ENCODE results near the gene CKMT1B.
"Not testable (repeated sequence)": the region's sequence is repeated elsewhere in the genome, so short reads cannot be mapped to it uniquely, and the experiment has no call there.

CKMT1B gene

DNA sequence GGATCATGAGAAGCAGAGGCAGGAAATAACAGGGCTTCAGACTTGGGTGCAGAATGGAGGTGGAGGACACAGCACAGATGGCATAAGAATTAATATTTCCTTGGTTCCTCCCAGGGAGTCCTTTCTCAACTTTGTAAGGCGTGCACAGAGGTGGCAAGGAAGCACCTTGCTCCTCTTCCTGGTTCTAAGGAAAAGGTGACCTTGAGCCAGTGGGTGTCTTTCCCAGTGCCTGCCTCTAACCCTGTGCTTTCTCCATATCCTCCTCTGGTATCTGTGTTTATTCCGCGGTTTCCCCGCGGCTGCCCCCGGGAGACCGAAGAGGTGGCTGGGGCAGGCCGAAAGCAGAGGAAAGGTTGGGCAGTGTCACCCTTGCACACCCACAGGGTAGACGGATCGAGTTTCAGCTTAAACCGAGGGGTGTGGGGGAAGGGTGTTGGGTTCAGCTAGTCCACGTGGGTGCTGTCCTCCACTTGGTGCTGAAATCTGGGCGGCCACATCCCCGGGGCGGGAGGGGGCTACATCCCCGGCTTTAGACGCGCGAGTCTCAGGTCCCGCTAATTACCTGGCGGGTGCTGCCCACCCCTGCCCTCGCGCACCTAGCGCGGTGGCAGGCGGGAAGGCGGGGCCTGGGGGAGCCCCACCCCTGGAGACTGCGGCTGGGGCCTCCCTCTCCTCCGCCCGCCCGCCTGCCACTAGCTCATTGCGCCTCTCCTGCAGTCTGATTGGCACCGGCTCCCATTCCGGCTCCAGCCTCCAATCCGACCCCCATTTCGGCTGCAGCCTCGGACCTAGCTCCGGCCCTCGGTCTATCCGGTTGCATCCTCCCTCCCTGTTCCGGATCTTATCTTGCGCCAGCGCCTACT, at the start of gene CKMT1B:
Gene CKMT1B (plus strand): TSS at position 700 of the 863 bp plus-strand sequence. CDS start 192 bp downstream, outside the sequence.
- not testable (repeated sequence) for DNase-seq (ENCODE audit: low read depth)

DNA sequence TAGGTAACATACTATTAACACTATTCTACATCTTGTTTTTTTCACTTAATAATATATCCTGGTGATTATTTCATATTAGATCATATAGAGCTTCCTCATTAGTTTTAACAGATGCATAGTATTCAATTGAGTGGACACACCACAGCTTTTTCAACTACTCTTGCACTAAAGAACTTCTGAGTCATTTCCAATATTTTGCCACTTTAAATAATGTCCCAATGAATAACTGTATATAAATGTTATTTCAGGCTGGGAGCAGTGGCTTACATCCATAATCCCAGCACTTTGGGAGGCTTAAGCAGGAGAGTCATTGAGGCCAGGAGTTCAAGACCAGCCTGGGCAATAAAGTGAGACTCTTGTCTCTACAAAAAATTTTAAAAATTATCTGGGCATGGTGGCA, 49.6 kb upstream of the CKMT1B start:
- DNase-seq (ENCODE audit: low read depth): no peak

DNA sequence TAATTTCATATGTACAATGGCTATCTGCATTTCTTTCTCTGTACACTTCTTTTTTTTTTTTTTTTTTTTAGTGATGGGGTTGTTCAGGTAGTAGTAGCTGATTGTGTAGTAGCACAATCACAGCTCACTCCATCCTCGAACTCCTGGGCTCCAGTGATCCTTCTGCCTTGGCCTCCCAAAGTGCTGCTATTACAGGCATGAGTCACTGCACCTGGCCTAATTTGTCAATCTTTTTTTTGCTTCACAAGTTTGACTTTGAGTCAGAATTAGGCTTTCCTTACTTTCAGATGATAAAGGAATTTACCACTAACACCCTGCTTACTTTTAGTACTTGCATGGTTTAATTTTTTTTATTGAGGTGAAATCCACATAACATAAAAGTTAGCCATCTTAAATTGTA, 48.4 kb upstream of the CKMT1B start:
- no peak for DNase-seq (ENCODE audit: low read depth)

DNA sequence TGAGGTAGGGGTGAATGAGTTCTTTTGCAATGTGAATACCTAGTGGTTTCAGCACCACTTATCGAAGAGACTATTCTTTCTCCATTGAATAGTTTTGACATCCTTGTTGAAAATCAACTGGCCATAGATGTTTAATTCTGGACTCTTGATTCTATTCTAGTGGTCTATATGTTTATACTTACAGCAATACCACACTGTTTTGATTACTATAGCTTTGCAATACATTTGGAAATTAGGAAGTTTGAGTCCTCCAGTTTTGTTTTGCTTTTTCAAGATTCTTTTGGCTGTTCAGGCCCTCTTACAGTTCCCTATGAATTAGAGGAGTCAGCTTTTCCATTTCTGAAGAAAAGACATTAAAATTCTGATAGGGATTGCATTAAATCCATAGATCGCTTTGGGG, 46.3 kb upstream of the CKMT1B start:
- DNase-seq (ENCODE audit: low read depth): no peak

DNA sequence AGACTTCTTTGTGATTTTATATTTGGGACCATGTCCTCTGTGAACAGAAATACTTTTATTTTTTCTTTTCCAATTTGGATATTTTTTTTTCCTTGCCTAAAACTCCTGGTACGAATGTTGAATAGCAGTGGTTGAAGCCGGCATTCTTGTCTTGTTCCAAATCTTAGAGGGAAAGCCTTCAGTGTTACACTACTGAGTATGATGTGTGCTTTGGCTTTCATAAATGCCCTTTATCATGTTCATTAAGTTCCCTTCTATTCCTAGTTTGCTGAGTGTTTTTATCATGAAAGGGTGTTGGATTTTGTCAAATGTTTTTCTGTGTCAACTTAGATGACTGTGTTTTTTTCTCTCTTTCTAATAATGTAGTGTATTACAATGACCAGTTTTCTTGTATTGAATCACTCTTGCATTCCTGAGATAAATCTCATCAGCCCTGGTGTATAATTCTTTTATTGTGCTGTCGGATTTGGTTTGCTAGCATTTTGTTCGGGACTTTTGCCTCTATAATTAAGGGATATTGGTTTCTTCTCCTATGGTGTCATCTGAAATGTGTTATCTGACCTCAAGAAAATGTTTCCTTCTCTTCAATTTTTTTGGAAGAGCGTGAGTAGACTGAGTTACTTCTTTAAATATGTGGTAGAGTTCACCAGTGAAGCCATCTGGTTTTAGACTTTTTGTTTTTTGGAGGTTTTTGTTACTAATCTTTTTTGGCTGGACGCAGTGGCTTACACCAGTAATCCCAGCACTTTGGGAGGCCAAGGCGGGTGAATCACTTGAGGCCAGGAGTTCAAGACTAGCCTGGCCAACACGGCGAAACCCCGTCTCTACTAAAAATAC, 43.1 kb upstream of the CKMT1B start:
- DNase-seq (ENCODE audit: low read depth): no peak

DNA sequence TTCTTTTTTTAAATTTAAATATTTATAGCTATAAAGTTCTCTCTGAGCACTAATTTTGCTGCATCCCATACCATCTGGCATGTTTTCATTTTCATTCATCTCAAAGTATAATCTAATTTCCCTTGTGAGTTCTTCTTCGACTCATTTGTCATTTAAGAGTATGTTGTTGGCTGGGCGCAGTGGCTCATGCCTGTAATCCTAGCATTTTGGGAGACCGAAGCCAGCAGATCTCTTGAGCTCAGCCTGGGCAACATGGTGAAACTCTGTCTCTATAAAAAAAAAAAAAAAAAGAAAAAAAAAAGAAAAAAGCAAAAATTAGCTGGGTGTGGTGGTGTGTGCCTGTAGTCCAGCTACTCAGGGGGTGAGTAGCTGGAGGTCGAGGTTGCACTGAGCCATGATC, 41.6 kb upstream of the CKMT1B start:
- no peak for DNase-seq (ENCODE audit: low read depth)

DNA sequence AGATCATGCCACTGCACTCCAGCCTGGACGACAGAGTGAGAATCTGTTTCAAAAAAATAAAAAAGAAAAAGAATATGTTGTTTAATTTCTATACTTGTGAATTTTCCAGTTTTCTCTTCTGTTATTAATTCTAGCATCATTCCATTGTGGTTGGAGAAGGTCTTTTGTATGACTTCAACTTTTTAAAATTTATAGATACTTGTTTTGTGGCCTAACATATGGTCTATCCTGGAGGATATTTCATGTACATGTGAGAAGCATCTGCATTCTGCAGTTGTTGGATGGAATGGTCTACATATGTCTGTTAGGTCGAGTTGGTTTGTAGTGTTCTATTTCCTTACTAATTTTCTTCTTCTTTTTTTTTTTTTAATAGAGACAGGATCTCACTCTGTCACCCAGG, 40.8 kb upstream of the CKMT1B start:
- no peak for DNase-seq (ENCODE audit: low read depth)

DNA sequence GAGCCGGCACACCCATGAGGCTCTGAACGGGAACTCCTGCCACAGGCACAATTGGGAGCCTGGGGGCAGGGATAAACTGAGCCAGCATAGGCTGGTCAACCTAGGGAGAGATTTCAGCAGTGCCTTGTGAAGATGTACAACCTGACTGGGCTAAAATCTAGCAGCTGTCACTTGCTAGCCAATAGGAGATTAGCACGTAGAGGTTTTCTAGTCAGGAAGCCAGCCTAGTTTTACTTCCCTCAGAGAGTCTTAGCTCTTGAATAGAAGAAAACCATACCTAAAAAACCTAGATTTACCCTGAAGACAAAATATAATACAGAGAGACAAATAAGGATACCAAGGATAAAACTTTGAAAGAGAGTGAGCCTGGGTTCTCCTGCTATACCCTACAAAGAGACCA, 31.1 kb upstream of the CKMT1B start:
- not testable (repeated sequence) for DNase-seq (ENCODE audit: low read depth)

DNA sequence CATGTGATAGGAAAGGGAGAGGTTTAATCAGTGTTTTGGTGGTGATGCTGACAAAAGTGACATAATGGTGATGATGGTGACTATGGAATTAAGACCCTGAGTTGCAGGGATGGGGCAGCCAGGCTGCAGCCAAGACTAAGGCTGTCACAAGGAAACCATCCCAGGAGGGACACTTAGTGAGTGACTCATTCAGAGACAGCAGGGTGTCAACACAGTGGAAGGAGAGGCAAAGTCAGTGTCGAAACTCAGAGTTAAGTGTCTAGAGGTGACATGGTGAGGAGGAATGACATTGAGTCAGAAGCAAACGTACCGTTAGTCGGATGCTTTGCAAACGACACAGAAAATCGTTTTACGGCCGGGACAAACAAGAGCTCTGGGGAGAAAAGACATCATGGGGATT, 30.0 kb upstream of the CKMT1B start:
- not testable (repeated sequence) for DNase-seq (ENCODE audit: low read depth)

DNA sequence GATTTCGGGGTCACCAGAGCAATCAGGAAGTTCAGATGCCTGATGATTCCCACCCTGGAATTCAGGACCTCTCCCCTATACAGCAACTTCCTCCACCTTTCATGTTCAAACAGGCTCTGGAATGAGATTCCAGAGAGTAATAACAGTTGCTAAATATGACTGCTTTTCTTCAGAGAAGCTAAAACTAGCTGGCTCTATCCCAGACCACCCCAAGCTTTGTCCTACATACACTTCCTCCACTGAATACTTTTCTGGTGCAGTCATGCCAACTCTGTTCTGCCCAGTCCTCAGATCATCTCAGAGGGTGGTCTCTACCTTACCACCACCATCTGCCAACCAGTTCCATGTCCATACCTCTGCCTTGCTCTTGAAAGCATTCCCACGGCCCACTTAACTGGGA, 27.2 kb upstream of the CKMT1B start:
- DNase-seq (ENCODE audit: low read depth): not testable (repeated sequence)

DNA sequence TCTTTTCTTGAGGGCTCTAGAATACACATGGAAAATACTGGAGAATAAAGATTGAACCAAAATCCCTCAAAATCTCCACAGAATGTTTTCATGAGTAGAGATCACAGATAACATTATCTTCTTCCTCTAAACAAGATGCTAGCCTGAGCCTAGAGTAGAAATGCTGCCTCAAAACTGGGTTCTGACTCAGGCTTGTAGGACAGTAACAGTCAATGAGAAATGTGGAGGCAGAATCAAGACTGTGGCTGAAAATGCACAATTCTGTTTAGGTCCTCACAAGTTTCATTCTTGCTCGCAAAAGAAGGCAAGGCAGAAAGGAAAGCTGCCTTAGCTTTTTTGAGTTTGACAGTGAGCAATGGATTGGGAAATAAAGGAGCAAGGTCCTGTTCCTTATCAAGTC, 19.2 kb upstream of the CKMT1B start:
- not testable (repeated sequence) for DNase-seq (ENCODE audit: low read depth)

DNA sequence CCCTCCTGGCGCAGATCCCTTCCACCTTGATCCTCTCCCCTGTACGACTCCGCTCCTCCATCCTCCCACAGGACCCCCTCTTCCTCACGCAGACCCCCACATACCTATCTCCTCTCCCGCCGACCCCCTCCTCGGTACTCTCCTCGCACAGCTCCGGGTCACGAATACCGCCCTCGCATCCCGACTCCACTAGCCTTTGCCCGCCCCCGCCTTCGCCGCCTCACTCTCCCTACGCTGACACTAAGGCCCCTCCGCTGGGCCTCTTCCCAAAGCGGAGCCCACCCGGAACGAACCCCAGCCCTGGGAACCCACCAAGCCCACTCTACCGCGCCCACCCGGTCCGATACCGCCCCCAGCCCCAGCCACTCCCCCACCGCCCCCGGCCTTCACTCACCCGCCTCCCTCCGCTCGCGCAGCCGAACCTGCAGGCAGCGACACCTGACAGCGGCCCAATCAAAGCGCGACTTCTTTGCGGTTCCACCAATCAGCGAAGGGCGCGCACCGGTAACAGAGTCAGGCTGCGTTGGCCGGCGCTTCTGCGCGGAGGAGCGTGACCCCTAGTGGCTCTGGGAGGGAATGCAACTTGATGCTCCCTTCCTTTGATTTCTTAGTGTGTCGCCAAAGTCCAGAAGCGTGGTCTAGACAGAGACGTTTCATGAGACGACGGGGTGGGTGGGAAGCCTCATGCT, 3.9 kb upstream of the CKMT1B start, which contains the start of gene PPIP5K1:
Gene PPIP5K1 (minus strand): TSS at position 431 of the 689 bp plus-strand sequence. CDS start 5,704 bp downstream, outside the sequence.
- not testable (repeated sequence) for DNase-seq (ENCODE audit: low read depth)

DNA sequence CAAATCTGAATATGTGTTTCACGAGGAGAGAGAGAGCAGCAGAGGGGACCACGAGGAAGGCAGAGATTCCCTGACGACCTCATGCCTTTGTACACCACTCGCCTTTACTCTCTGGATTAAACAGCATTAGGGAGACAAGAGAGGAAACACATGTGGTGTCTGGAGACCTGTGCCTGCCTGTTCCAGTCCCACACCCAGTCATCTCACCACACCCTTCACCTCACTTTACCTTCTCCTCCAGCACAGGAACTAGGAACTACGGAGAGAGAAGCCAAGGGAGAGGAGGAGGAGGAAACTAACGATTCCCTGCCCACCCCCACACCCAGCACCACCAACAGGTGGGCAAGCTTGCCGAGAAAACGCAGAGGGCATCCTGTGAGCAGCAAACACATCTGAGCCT, 986 bp upstream of the CKMT1B start:
- DNase-seq (ENCODE audit: low read depth): not testable (repeated sequence)

DNA sequence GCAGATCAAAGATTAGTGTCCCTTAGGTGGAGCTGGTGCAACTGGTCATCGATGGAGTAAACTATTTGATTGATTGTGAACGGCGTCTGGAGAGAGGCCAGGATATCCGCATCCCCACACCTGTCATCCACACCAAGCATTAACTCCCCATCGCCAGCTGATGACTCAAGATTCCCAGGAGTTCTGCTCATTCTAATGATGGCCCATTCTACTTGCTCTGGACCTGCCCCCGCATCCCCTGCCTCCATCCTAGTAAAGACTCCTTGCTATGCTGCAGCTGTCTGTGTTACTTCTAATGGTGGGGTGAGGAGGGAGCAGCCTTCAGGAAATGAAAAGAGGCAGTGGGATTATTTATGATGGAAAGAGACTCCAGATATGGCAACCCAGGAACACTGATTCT, 5.3 kb downstream of the CKMT1B start:
- DNase-seq (ENCODE audit: low read depth): not testable (repeated sequence)

DNA sequence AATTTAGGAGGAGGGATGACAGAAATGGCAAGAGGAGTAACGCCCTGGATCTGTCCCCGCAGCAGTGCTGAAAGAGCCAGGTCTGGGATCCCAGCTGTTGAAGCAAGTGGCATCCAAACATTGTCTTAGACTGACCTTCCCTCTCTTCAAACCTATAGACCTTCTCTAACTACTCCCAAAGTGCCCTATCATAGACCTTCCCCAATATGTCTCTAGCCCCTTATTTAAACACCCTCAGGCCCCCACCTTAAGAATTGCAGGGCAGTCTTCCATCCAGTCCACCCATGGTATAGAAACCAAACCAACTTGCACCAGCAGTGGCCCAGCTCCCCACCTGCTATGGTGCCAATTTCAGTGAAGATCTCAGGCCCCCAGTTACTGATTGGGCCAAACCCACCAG, 6.4 kb downstream of the CKMT1B start:
- not testable (repeated sequence) for DNase-seq (ENCODE audit: low read depth)

DNA sequence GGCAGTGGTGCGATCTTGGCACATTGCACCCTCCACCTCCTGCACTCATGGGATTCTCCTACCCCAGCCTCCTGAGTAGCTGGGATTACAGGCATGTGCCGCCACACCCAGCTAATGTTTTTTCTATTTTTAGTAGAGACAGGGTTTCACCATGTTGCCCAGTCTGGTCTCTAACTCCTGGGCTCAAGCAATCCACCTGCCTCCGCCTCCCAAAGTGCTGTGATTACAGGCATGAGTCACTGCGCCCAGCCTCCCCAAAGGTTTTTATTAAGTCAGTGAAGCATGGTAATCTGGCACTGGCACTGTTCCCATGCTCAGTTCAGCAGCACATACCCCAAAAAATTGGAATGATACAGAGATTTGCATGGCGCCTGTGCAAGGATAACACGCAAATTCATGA, 8.4 kb downstream of the CKMT1B start:
- not testable (repeated sequence) for DNase-seq (ENCODE audit: low read depth)

DNA sequence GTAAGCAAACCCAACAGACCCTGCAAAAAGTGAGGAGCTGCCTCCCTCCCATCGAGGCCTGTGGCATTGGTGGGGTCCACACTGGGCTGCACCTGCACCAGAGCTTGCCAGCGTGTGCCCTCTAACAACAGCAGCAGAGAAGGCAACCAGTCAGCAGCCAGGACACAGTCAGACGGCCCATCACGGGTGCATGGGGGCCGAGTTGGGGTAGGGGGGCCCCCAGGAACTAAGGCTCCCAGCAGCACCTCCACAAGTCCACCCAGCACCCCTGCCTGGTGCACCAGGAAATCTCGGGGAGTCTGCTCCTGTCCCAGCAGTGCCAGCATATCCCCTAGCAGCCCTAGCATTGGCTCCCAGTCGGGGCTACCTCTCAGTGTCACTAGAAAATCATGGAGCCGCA, 23.9 kb downstream of the CKMT1B start:
- DNase-seq (ENCODE audit: low read depth): not testable (repeated sequence)

DNA sequence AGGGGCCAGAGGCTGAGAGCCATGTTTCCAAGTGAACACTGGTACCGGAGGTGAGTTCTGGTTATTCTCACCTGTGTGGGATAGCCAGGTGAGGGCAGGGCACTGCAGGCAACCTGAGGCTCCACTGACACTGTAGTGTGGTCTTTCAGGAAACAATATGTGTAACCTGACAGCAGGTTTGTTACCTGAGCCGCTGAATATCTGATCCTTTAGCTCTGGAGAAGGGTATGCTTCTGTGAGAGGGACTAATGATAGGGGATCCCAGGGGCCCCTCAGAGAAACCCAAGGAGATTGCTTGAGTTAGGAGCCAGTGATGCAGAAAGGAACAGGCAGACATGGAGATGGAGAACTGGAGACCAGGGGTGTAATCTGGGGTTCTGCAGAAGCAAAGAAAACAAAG, 24.9 kb downstream of the CKMT1B start, which contains the start of gene STRC:
Gene STRC (minus strand): TSS at position 101 of the 400 bp plus-strand sequence. CDS start 78 bp downstream, at position 23.
- DNase-seq (ENCODE audit: low read depth): not testable (repeated sequence)

DNA sequence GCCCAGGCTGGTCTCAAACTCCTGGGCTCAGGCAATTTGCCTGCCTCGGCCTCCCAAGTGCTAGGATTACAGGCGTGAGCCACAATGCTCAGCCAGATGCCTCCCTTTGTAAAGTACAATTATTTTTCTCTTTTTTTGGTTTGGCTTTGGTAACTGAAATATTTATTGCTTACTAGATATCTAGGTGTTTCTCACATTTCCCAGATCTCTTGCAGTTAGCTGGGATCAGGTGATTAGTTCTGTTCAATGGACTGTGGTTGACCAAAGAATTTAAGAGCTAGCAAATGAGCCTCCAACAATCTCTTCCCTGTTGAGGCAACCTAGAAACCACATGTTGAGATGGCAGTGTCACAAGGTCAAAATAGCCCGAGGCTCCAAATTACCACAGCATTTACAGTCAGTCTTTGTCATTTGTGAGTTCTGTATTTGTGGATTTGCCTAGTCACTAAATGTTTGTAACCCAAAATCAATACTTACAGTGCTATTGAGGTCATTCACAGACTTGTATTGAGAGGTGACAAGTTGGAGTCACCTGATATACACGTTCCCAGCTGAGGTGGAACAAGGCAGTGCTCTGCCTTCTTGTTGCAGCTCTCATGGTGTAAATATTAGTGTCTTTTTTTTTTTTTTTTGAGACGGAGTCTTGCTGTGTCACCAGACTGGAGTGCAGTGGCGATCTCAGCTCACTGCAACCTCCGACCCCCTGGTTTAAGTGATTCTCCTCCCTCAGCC, 28.4 kb downstream of the CKMT1B start:
- not testable (repeated sequence) for DNase-seq (ENCODE audit: low read depth)

DNA sequence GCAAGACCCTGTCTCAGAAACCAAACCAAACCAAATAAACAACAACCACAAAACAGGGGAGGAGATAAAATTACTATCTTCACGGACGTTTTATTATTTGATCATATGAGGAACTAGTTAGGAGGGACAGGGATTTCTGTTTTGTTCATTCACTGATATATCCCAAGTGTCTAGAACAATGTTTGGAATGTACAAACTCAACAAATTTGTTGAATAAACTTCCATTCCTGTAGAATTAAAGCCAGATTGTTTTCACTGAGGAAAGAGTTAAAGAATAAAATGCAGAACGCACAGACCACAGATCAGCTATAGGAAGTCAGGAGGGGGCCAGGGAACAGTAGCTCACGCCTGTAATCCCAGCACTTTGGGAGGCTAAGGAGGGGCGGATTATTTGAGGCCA, 31.3 kb downstream of the CKMT1B start:
- DNase-seq (ENCODE audit: low read depth): no peak

DNA sequence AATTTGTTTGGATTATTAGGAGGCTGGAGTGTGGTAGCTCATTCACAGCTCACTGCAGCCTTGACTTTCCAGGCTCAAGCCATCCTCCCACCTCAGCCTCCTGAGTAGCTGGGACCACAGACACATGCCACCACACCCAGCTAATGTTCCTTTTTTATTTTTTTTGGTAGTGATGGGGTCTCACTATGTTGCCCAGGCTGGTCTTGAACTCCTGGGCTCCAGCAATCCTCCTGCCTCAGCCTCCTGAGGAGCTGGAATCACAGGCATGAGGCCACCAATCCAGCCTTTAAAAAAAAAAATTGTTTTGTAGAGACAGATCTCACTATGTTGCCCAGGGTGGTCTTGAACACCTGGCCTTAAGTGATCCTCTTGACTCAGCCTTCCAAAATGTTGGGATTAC, 33.1 kb downstream of the CKMT1B start:
- not testable (repeated sequence) for DNase-seq (ENCODE audit: low read depth)

Measured in activated T-helper 9 cell treated with anti-CD3 and anti-CD28 coated beads, Interleukin-2, amount 50 U/mL, for 16 hours (primary cell).